HL-60/S4 treated with retinoic acid at 250 ng/mL for 4 days and 3 days (cell line): ENCODE data around the gene NDUFB6.
"Not testable (repeated sequence)": the region's sequence is repeated elsewhere in the genome, so short reads cannot be mapped to it uniquely, and the experiment has no call there.

Experiments
- in situ Hi-C: fragments of 300-500 bp; cut with MboI; formaldehyde crosslinking; loops from 2 replicates; pipeline ENCODE4 v1.7.0; 2022; ENCODE audit warnings: low sequenced_read_pairs

NDUFB6 gene

DNA sequence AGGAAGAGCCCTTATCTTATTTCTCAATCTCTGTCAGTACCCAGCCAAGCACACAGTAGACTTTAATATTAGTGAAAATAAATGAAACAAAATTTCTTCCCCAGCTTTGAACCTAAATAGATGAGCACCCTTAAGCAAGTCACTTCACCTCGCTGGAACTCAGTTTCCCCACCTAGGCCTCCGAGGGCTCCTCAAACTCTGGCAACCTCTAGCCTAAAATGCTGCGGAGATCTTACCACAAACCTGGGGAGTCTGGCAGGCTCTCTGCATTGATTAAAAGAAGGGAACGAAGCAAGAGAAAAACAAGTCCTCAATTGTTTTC, 47.3 kb downstream of the NDUFB6 start:
- in situ Hi-C loops: no loop called here

DNA sequence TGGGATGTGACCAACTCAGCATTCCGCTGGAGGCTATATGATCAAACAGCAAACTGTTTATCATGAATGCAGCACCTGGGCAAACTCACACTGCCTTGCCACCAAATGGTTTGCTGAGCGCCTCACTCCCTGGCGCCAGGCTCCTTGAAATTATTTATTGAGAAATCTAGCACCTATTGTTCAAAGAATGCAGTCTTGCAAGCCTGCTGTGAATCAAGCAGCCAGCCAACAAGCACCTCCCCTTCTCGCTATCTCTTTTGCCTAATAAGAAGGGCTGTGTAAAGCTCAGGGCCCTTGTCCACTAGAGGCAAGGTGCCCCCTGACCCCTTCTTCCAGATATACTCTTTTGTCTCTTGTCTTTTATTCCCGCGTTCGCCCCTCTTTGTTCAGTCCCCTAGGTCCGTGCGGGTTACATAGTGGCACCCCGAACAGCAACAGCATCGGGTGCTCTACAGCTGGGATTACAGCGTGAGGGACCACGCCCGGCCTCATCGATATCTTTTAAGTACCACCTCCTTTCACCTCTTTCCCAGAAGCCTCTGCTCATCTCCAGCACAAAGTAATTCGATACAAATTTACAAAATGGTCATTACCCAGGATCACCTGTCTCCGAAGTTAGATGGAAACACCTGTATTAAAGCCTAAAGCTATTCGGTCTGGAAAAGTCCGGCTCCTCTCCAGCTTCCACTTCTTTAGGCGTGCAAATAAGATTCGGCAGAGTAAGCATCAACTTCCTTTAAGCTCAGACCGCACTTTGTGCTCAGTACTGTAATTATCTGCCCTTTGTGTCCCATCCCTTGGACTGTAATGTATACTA, 47.9 kb downstream of the NDUFB6 start:
- in situ Hi-C loops: no loop called here

DNA sequence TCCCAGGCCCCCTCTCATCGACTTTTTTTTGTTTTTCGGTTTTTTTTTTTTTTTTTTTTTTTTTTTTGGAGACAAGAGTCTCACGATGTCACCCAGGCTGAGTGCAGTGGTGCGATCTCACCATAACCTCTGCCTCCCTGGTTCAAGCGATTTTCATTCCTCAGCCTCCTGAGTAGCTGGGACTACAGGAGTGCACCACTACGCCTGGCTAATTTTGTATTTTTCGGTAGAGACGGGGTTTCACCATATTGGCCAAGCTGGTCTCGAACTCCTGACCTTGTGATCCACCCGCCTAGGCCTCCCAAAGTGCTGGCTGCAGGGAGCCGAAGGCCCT, 48.4 kb downstream of the NDUFB6 start:
- in situ Hi-C loops: not testable (repeated sequence)

DNA sequence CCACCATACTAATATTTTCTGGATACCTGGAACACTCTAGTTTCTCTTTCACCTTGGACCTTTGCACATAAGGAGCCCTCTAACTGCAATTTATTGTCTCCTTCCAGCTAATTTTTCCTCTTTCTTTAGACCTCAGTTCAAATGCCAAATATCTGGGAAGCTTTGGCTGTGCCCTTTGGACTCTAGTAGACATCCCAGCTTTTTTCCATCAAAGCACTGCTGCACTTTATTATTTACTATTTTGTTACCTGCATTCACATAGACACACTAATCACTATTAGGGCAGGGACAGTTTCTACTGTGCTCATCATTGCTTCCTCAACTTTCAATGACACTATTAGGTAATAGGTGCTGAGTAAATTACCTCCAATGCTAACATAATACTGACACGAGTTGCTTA, 49.0 kb downstream of the NDUFB6 start:
- in situ Hi-C loops: no loop called here

DNA sequence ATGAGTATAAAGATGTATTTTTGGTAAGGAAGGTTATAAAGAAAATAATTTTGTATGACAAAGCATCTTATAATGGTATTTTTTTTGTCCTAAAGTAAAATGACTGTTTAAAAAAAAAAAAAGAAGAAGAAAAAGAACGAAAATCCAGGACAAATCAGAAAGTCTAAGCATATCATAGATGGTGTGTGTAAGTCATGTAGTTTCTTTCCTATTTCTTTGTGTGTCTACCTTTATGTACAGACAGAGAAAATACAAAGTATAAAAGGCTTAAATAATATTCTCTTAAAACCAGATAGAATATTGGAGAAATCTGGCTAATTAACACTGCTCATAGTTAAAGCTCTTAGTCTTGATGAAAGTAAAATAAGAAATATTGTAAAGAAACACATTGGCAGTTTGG, 54.7 kb downstream of the NDUFB6 start:
- in situ Hi-C loops: no loop called here

DNA sequence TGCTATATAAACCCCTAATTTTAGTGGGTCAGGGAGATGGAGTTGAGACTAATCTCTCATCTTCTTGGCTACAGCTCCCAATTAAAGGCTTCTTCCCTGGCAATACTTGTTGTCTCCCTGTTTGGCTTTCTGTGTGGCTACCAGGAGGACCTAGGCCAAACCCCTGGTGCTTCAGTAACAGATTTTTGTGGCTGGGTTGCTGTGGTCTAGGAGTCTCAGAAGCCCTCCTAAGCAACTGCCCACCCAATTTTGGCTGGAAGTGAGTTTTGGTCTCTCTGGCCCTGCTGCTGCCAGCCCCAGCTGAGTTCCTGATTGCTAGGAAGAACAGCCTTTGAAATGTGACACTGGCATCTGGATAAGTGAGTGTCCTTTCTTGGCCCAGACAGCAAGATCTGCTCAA, 56.7 kb downstream of the NDUFB6 start:
- in situ Hi-C loops: no loop called here

DNA sequence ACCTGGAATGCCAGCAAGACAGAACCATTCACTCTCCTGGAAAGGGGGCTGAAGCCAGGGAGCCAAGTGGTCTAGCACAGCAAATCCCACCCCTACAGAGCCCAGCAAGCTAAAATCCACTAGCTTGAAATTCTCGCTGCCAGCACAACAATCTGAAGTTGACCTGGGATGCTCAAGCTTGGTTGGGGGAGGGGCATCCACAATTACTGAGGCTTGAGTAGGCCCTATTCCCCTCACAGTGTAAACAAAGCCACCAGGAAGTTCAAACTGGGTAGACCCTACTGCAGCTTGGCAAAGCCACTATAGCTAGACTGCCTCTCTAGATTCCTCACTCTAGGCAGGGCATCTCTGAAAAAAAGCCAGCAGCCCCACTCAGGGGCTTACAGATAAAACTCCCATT, 64.2 kb downstream of the NDUFB6 start:
- in situ Hi-C loops: no loop called here

DNA sequence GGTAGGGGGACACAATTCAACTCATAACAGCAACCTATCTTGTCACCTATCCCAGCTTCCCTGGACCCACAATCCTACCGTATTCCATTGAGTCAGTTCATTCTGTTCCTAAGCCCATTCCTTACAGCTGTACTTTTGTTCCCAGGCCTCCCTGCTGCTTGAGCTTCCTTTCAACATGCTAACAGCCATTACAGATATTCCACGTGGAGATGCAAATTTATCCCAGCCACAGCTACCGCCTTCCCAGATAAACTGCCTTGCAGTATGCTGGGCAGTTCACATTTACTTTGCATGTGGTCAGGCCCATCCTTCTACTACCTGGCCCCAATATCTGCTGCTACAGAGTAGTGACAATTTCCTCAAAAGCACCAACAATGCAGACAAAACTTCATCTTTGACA, 70.0 kb downstream of the NDUFB6 start:
- in situ Hi-C loops: no loop called here
